ENCODE results near the gene PRKD1.

DNA sequence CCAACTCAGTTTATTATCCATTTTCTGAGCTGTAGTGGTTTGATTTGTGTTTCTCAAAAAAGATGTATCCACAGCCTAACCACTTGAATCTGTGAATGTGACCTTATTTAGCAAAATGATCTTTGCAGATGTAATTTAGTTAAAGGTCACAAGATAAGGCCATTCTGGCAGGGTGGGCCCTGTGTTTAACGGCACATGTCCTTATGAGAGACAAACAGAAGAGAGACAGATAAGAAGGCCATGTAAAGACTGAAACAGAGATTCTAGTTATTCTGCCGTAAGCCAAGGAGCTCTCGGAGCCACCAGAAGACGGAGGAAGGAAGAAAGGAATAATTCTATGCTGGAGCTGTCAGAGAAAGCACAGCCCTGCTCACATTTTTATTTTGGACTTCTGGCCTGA is 374.2 kb downstream of the PRKD1 start:
- TF ChIP-seq FOXK2 (IDR thresholded peaks at IDR 0.05) (no peak), TARDBP (IDR thresholded peaks at IDR 0.05) (no peak), SP1 (IDR thresholded peaks at IDR 0.05) (no peak), BHLHE40 (IDR thresholded peaks at IDR 0.05; ENCODE audit: borderline replicate concordance) (no peak), ZNF384 (IDR thresholded peaks at IDR 0.05) (no peak), ELF4 (IDR thresholded peaks at IDR 0.05) (no peak), L3MBTL2 (conservative IDR thresholded peaks at IDR 0.05) (no peak), FOXA1 (IDR thresholded peaks at IDR 0.05) (no peak), LEF1 (IDR thresholded peaks at IDR 0.05; ENCODE audit: borderline replicate concordance) (no peak), ARNT (IDR thresholded peaks at IDR 0.05) (no peak)
- TF ChIP-seq, protein P1, sequence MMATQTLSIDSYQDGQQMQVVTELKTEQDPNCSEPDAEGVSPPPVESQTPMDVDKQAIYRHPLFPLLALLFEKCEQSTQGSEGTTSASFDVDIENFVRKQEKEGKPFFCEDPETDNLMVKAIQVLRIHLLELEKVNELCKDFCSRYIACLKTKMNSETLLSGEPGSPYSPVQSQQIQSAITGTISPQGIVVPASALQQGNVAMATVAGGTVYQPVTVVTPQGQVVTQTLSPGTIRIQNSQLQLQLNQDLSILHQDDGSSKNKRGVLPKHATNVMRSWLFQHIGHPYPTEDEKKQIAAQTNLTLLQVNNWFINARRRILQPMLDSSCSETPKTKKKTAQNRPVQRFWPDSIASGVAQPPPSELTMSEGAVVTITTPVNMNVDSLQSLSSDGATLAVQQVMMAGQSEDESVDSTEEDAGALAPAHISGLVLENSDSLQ (IDR thresholded peaks at IDR 0.05): no peak

All from HEK293T (cell line).